Stimulated activated naive CD8-positive, alpha-beta T cell treated with anti-CD3 and anti-CD28 coated beads, Interleukin-15, amount 100 ng/mL, for 72 hours (primary cell): Measurements from ENCODE around the gene CEL.

Source experiments
- ATAC-seq: fragments of 150-1000 bp; cut with Tn5 transposase; 2 replicates; pipeline ENCODE4 v1.10.0; 2021; ENCODE audit warnings: mild to moderate bottlenecking, moderate library complexity
- DNase-seq, 2 donors: peaks; one replicate each; pipeline ENCODE4 v3.0.0; 2021 to 2022
- H3K27ac Mint-ChIP-seq, 2 donors: one replicate each; pipeline ENCODE4 v1.8.0; 2022; ENCODE audit warnings: mild to moderate bottlenecking in 2 of 2, mixed read lengths in 2 of 2, moderate library complexity in 2 of 2
- H3K27me3 Mint-ChIP-seq: one replicate; pipeline ENCODE4 v1.8.0; 2022; ENCODE audit warnings: mixed read lengths
- H3K4me1 Mint-ChIP-seq: one replicate; pipeline ENCODE4 v1.8.0; 2022; ENCODE audit warnings: mild to moderate bottlenecking, mixed read lengths
- H3K4me3 Mint-ChIP-seq, 2 donors: one replicate each; pipeline ENCODE4 v1.8.0; 2022; ENCODE audit warnings: mild to moderate bottlenecking in 2 of 2, mixed read lengths in 2 of 2, moderate library complexity in 1 of 2
- H3K9me3 Mint-ChIP-seq, 2 donors: one replicate each; pipeline ENCODE4 v1.8.0; 2022; ENCODE audit warnings: mixed read lengths in 2 of 2

Gene CEL

GRCh38 chr9:133042676-133043075 lies 19.1 kb upstream of the CEL start:
- peaks cover 26% of the 10 kb centered on the region for H3K4me1 Mint-ChIP-seq
- H3K27me3 Mint-ChIP-seq: no peaks in the 10 kb centered on the region
- H3K9me3 Mint-ChIP-seq: no peaks in the 10 kb centered on the region
- no peak overlapping the region for H3K27ac Mint-ChIP-seq
- ATAC-seq (no peak), DNase-seq (no peak)
- H3K4me3 Mint-ChIP-seq: no peak overlapping the region

- Mint-ChIP-seq H3K4me3 (no peak overlapping the region), H3K27ac (no peak overlapping the region), H3K9me3 (no peaks in the 10 kb centered on the region), H3K27me3 (no peaks in the 10 kb centered on the region), H3K4me1 (peaks cover 20% of the 10 kb centered on the region)
- DNase-seq: no peak
- ATAC-seq: no peak
Measured at GRCh38 chr9:133043449-133044035, 18.2 kb upstream of the CEL start.

- no peaks in the 10 kb centered on the region for H3K9me3 Mint-ChIP-seq
- H3K27me3 Mint-ChIP-seq: no peaks in the 10 kb centered on the region
- peaks cover 20% of the 10 kb centered on the region for H3K4me1 Mint-ChIP-seq
- H3K27ac Mint-ChIP-seq: peak overlapping the region in 1 of 2 donors; percentile 51
- DNase-seq (no peak), ATAC-seq (no peak)
- no peak overlapping the region for H3K4me3 Mint-ChIP-seq
Measured at GRCh38 chr9:133044125-133044524, 17.7 kb upstream of the CEL start.

- Mint-ChIP-seq H3K4me3 (no peak overlapping the region), H3K27me3 (no peaks in the 10 kb centered on the region), H3K4me1 (peaks cover 20% of the 10 kb centered on the region), H3K9me3 (no peaks in the 10 kb centered on the region), H3K27ac (peak overlapping the region; percentile 51 to 78)
- ATAC-seq (no peak), DNase-seq (no peak)
Measured at GRCh38 chr9:133044661-133045060, 17.1 kb upstream of the CEL start.

- ATAC-seq (no peak), DNase-seq (no peak)
- Mint-ChIP-seq H3K4me1 (peaks cover 17% of the 10 kb centered on the region), H3K27ac (no peak overlapping the region), H3K4me3 (no peak overlapping the region), H3K27me3 (no peaks in the 10 kb centered on the region), H3K9me3 (no peaks in the 10 kb centered on the region)
Measured at GRCh38 chr9:133045132-133045531, 16.6 kb upstream of the CEL start.

GRCh38 chr9:133046196-133046899 lies 15.4 kb upstream of the CEL start:
- no peak for DNase-seq

GRCh38 chr9:133046900-133047295 lies 14.9 kb upstream of the CEL start:
- Mint-ChIP-seq H3K9me3 (no peaks in the 10 kb centered on the region), H3K4me1 (peaks cover 9% of the 10 kb centered on the region), H3K4me3 (no peak overlapping the region), H3K27ac (no peak overlapping the region), H3K27me3 (no peaks in the 10 kb centered on the region)
- DNase-seq (no peak), ATAC-seq (no peak)

More at GRCh38 chr9:133046196-133046899, 15.4 kb upstream of the CEL start:
- H3K27ac Mint-ChIP-seq: no peak overlapping the region
- H3K4me3 Mint-ChIP-seq: no peak overlapping the region
- no peaks in the 10 kb centered on the region for H3K9me3 Mint-ChIP-seq
- H3K27me3 Mint-ChIP-seq: no peaks in the 10 kb centered on the region
- no peak for ATAC-seq
- H3K4me1 Mint-ChIP-seq: peaks cover 12% of the 10 kb centered on the region

- DNase-seq (peak in 1 of 2 donors; percentile 45), ATAC-seq (peak; percentile 84)
- no peak overlapping the region for H3K27ac Mint-ChIP-seq
- peaks cover 9% of the 10 kb centered on the region for H3K4me1 Mint-ChIP-seq
- H3K27me3 Mint-ChIP-seq: no peaks in the 10 kb centered on the region
- H3K9me3 Mint-ChIP-seq: no peaks in the 10 kb centered on the region
- no peak overlapping the region for H3K4me3 Mint-ChIP-seq
Measured at GRCh38 chr9:133048595-133048994, 13.2 kb upstream of the CEL start.

GRCh38 chr9:133049043-133049442 lies 12.7 kb upstream of the CEL start:
- Mint-ChIP-seq H3K27ac (no peak overlapping the region), H3K4me3 (no peak overlapping the region)
- no peak for DNase-seq

GRCh38 chr9:133050142-133050541 lies 11.6 kb upstream of the CEL start:
- H3K4me3 Mint-ChIP-seq: no peak overlapping the region
- no peak for ATAC-seq
- no peak for DNase-seq
- no peaks in the 10 kb centered on the region for H3K9me3 Mint-ChIP-seq
- peaks cover under 1% of the 10 kb centered on the region for H3K4me1 Mint-ChIP-seq
- H3K27me3 Mint-ChIP-seq: no peaks in the 10 kb centered on the region
- no peak overlapping the region for H3K27ac Mint-ChIP-seq

More at GRCh38 chr9:133049043-133049442, 12.7 kb upstream of the CEL start:
- H3K27me3 Mint-ChIP-seq: no peaks in the 10 kb centered on the region
- H3K4me1 Mint-ChIP-seq: peaks cover 8% of the 10 kb centered on the region
- no peak for ATAC-seq
- H3K9me3 Mint-ChIP-seq: no peaks in the 10 kb centered on the region

GRCh38 chr9:133050781-133051180 lies 11.0 kb upstream of the CEL start:
- peaks cover 7% of the 10 kb centered on the region for H3K4me1 Mint-ChIP-seq
- no peak for DNase-seq
- peak overlapping the region in 1 of 2 donors; percentile 84 for H3K27ac Mint-ChIP-seq

GRCh38 chr9:133051281-133051900 lies 10.4 kb upstream of the CEL start:
- ATAC-seq (no peak), DNase-seq (no peak)
- H3K27me3 Mint-ChIP-seq: no peaks in the 10 kb centered on the region
- H3K9me3 Mint-ChIP-seq: no peaks in the 10 kb centered on the region
- H3K4me1 Mint-ChIP-seq: peaks cover 13% of the 10 kb centered on the region
- no peak overlapping the region for H3K27ac Mint-ChIP-seq
- H3K4me3 Mint-ChIP-seq: no peak overlapping the region

More at GRCh38 chr9:133050781-133051180, 11.0 kb upstream of the CEL start:
- no peaks in the 10 kb centered on the region for H3K27me3 Mint-ChIP-seq
- no peak for ATAC-seq
- no peak overlapping the region for H3K4me3 Mint-ChIP-seq
- no peaks in the 10 kb centered on the region for H3K9me3 Mint-ChIP-seq

GRCh38 chr9:133051966-133052539 lies 9.7 kb upstream of the CEL start:
- no peaks in the 10 kb centered on the region for H3K9me3 Mint-ChIP-seq
- peak overlapping the region in 1 of 2 donors; percentile 72 for H3K27ac Mint-ChIP-seq
- no peak overlapping the region for H3K4me3 Mint-ChIP-seq
- no peaks in the 10 kb centered on the region for H3K27me3 Mint-ChIP-seq
- peaks cover 20% of the 10 kb centered on the region for H3K4me1 Mint-ChIP-seq
- DNase-seq (no peak), ATAC-seq (no peak)

- Mint-ChIP-seq H3K4me3 (no peak overlapping the region), H3K27ac (no peak overlapping the region), H3K27me3 (no peaks in the 10 kb centered on the region), H3K9me3 (no peaks in the 10 kb centered on the region), H3K4me1 (peaks cover 43% of the 10 kb centered on the region)
- DNase-seq (no peak), ATAC-seq (no peak)
Measured at GRCh38 chr9:133054194-133054890, 7.4 kb upstream of the CEL start.

- no peaks in the 10 kb centered on the region for H3K9me3 Mint-ChIP-seq
- no peak overlapping the region for H3K4me3 Mint-ChIP-seq
- peaks cover 49% of the 10 kb centered on the region for H3K4me1 Mint-ChIP-seq
- H3K27ac Mint-ChIP-seq: no peak overlapping the region
- ATAC-seq: no peak
- no peak for DNase-seq
- H3K27me3 Mint-ChIP-seq: no peaks in the 10 kb centered on the region
Measured at GRCh38 chr9:133054966-133055365, 6.8 kb upstream of the CEL start.
